Heart left ventricle (tissue), 16 donors: ENCODE measurements around the gene MRPL20. TPM values are rescaled to one million over a fixed set of nuclear protein-coding genes. Genes with fewer than 3 reads are reported as not detected.

Source experiments
- ATAC-seq, 4 donors: fragments of 200-7000 bp; cut with Tn5 transposase; one replicate each; pipeline ENCODE4 v1.9.1; 2020 to 2022; ENCODE audit warnings: moderate library complexity in 4 of 4, mild to moderate bottlenecking in 3 of 4, moderate number of reproducible peaks in 1 of 4
- DNase-seq, 5 donors: peaks; one replicate each; pipeline ENCODE4 v3.0.0-alpha.2; 2020
- H3K27ac ChIP-seq, 12 donors: fragments of 200-600 bp; sonication (generic) in 4 of 12; one replicate each; pipeline versions ENCODE4 v1.5.0 to v1.8.0; 2016 to 2022; ENCODE audit warnings: mild to moderate bottlenecking in 2 of 12
- H3K27me3 ChIP-seq, 9 donors: fragments of 200-600 bp; sonication (generic) in 2 of 9; one replicate each; pipeline versions ENCODE4 v1.5.1 to v1.8.0; 2016 to 2022; ENCODE audit warnings: mild to moderate bottlenecking in 3 of 9
- H3K36me3 ChIP-seq, 9 donors: fragments of 200-600 bp; sonication (generic) in 2 of 9; one replicate each; pipeline versions ENCODE4 v1.5.0 to v1.8.0; 2018 to 2022; ENCODE audit warnings: mild to moderate bottlenecking in 2 of 9
- H3K4me1 ChIP-seq, 12 donors: fragments of 200-600 bp; sonication (generic) in 4 of 12; one replicate each; pipeline versions ENCODE4 v1.5.0 to v1.8.0; 2016 to 2022; ENCODE audit warnings: mild to moderate bottlenecking in 3 of 12
- H3K4me3 ChIP-seq, 12 donors: fragments of 200-600 bp; sonication (generic) in 4 of 12; one replicate each; pipeline versions ENCODE4 v1.5.0 to v1.8.0; 2017 to 2022; ENCODE audit warnings: mild to moderate bottlenecking in 9 of 12, moderate library complexity in 4 of 12
- H3K9me3 ChIP-seq, 12 donors: fragments of 200-600 bp; sonication (generic) in 4 of 12; one replicate each; pipeline versions ENCODE4 v1.5.0 to v1.8.0; 2016 to 2022; ENCODE audit warnings: mild to moderate bottlenecking in 1 of 12
- CTCF ChIP-seq, 12 donors: fragments of 200-600 bp; sonication (generic) in 4 of 12; IDR thresholded peaks; one replicate each; pipeline versions ENCODE4 v1.5.0 to v1.8.0; 2018 to 2022; ENCODE audit warnings: antibody characterized with exemption in 12 of 12, mild to moderate bottlenecking in 5 of 12
- POLR2A ChIP-seq, 2 donors: fragments of 450-650 bp; IDR thresholded peaks; one replicate each; pipeline ENCODE4 v1.6.1; 2017; ENCODE audit warnings: antibody characterized with exemption in 2 of 2, mild to moderate bottlenecking in 2 of 2, moderate library complexity in 2 of 2
- WGBS, 4 donors: extraction: QIAGEN DNeasy Blood & Tissue Kit in 2 of 4; methylation state at CpG; one replicate each; pipeline versions ENCODE4 v1.1.5 to v1.1.7; 2013 to 2018; 5-methylcytosine and 5-hydroxymethylcytosine counted together
- intact Hi-C, 10 donors: fragments of 100-400 bp; cut with DNase I; formaldehyde crosslinking; loops; one replicate each; pipeline versions ENCODE4 v1.11.1 to v1.14.2; 2022
- polyA plus RNA-seq, 2 donors: library from polyadenylated mRNA; stranded (reverse); fragments of 200-250 nt; gene quantifications; one replicate each; pipeline ENCODE4 v1.2.3, GENCODE V29; 2013
- total RNA-seq, 9 donors: library from RNA; depleted of rRNA in 2 of 9; stranded (reverse); fragments of >200 nt in 2 of 9; fragmentation: NEBNext Ultra II Directional in 3 of 9; extraction: Animal tissue kit (Norgen Biotek cat#: 25700) in 3 of 9; gene quantifications; one replicate each; pipeline versions ENCODE4 v1.1.0 to v1.2.4, GENCODE V29; 2016 to 2023
- donor health status: ischemic (EF 13 %, LVEDD 7.1; RV severe dilation, severe dysfunction).
- donor health status: healthy with polysubstance abuse.
- donor health status: DM: no; HTN: yes; CAD: no.
- donor health status: DM: no; HTN: no; CAD: no.
- donor health status: ischemic (EF 25% LVEDD 6.9; RV normal size, moderate dysfunction).
- donor health status: ischemic (EF 25% LVEDD 5.7; RV mildly dilated, moderate dysfunction).
- donor health status: healthy.
- donor health status: DM: yes; HTN: yes; CAD: no.
- donor health status: ischemic (EF 35%, LVEDD 5.7; RV mildly dilated, moderate dysfunction).
- donor health status: nonischemic (EF 11% LVEDD 7.7; RV severe dilation, severe dysfunction).
- donor health status: DM: yes; HTN: yes; CAD: no.
- donor health status: PGD.
- donor health status: ischemic (EF 29% LVEDD 5.4; RV normal size, mild dysfunction).
- donor health status: nonischemic (EF 23%, LVEDD 6.1; RV moderate dilation, normal function).

MRPL20 gene
- total and polyA plus RNA-seq, 11 donors = 112 to 238 (median 141) TPM

GRCh38 chr1:1401457-1402010, 5.6 kb downstream of the MRPL20 start:
- no peak for TF ChIP-seq POLR2A (IDR thresholded peaks at IDR 0.05)
- TF ChIP-seq CTCF (IDR thresholded peaks at IDR 0.05) = no peak
- ATAC-seq = no peak
- intact Hi-C loops = loop anchor here in 3 of 10 donors (2.0 to 10.0 kb wide), 2 partner anchors 35 to 103 kb away; no protein-coding TSS in a partner anchor
- Histone ChIP-seq H3K4me1 (peaks cover 7 to 63% (median 47%) of the 10 kb centered on the region in 12 donors), H3K4me3 (no peak overlapping the region), H3K27me3 (no peaks in the 10 kb centered on the region), H3K27ac (no peak overlapping the region), H3K36me3 (peaks cover 0 to 75% (median 68%) of the 10 kb centered on the region in 9 donors), H3K9me3 (no peaks in the 10 kb centered on the region)
- DNase-seq = no peak
- WGBS, 4 donors = 84 to 89% (median 88%) methylated on average over 7 of the region's 7 CpGs

GRCh38 chr1:1400576-1401456, 6.3 kb downstream of the MRPL20 start:
- ATAC-seq (no peak), DNase-seq (no peak)
- Histone ChIP-seq H3K27me3 (no peaks in the 10 kb centered on the region), H3K9me3 (no peaks in the 10 kb centered on the region), H3K27ac (peak overlapping the region in 6 of 12 donors; percentile 81 to 97 (median 92)), H3K36me3 (peaks cover 0 to 80% (median 74%) of the 10 kb centered on the region in 9 donors), H3K4me1 (peaks cover 5 to 58% (median 40%) of the 10 kb centered on the region in 12 donors), H3K4me3 (peak overlapping the region in 9 of 12 donors; percentile 76 to 100 (median 100))
- TF ChIP-seq POLR2A (IDR thresholded peaks at IDR 0.05) (no peak), CTCF (IDR thresholded peaks at IDR 0.05) (no peak)
- WGBS, 4 donors = 75 to 82% (median 82%) methylated on average over 22 of the region's 22 CpGs
- intact Hi-C loops = loop anchor here in 3 of 10 donors (10.0 kb wide), 1 partner anchor 104 kb away; no protein-coding TSS in a partner anchor

GRCh38 chr1:1399872-1400575, 7.1 kb downstream of the MRPL20 start:
- WGBS, 4 donors = 5 to 16% (median 6%) methylated on average over 17 to 34 of the region's 34 CpGs
- H3K36me3 ChIP-seq = peaks cover 0 to 80% (median 74%) of the 10 kb centered on the region in 9 donors
- no peak for DNase-seq
- peak overlapping the region; percentile 76 to 100 (median 98) for H3K4me3 ChIP-seq
- H3K27me3 ChIP-seq = no peaks in the 10 kb centered on the region
- peaks cover 5 to 56% (median 36%) of the 10 kb centered on the region in 12 donors for H3K4me1 ChIP-seq
- H3K9me3 ChIP-seq = no peaks in the 10 kb centered on the region
- ATAC-seq = peak in 2 of 4 donors; percentile 0 to 1
- TF ChIP-seq POLR2A (IDR thresholded peaks at IDR 0.05) (no peak), CTCF (IDR thresholded peaks at IDR 0.05) (no peak)
- H3K27ac ChIP-seq = peak overlapping the region in 11 of 12 donors; percentile 78 to 97 (median 93)
- intact Hi-C loops = loop anchor here in 4 of 10 donors (1.0 to 10.0 kb wide), 2 partner anchors 25 to 105 kb away; partner anchors contain the start of gene AURKAIP1 (in 1 of the 4)
